ENCODE measurements around the gene ATP8B4.

Gene ATP8B4

DNA sequence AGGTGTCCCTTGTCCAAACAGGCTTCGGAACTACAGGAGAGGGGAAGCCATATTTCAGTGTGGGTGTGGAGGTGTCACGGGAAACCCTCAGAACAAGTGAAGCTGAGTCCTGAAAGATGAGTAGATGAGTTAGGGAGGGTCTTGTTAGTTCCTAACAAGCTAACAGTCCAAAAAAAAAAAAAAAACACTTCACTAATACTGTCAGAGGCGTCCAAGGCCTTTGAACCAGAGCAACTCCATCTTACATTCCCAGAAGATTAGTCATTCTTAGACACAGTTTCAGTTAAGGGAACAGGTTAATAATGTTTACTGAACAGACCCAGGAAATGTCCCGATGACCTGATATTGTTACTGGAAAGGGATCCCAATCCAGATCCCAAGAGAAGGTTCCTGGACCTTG is 7.0 kb upstream of the ATP8B4 start:
- Histone ChIP-seq H3K4me1 (ENCODE audit: insufficient read depth, poor library complexity, severe bottlenecking) (no peaks in the 10 kb centered on the region), H3K36me3 (ENCODE audit: low read depth) (no peaks in the 10 kb centered on the region), H3K9me3 (ENCODE audit: severe bottlenecking) (no peaks in the 10 kb centered on the region), H3K4me3 (ENCODE audit: severe bottlenecking) (no peak overlapping the region), H3K27ac (ENCODE audit: poor library complexity, severe bottlenecking) (no peak overlapping the region), H3K27me3 (ENCODE audit: insufficient read depth, poor library complexity, severe bottlenecking) (no peaks in the 10 kb centered on the region)
- TF ChIP-seq, protein P1, sequence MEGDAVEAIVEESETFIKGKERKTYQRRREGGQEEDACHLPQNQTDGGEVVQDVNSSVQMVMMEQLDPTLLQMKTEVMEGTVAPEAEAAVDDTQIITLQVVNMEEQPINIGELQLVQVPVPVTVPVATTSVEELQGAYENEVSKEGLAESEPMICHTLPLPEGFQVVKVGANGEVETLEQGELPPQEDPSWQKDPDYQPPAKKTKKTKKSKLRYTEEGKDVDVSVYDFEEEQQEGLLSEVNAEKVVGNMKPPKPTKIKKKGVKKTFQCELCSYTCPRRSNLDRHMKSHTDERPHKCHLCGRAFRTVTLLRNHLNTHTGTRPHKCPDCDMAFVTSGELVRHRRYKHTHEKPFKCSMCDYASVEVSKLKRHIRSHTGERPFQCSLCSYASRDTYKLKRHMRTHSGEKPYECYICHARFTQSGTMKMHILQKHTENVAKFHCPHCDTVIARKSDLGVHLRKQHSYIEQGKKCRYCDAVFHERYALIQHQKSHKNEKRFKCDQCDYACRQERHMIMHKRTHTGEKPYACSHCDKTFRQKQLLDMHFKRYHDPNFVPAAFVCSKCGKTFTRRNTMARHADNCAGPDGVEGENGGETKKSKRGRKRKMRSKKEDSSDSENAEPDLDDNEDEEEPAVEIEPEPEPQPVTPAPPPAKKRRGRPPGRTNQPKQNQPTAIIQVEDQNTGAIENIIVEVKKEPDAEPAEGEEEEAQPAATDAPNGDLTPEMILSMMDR (IDR thresholded peaks at IDR 0.05; ENCODE audit: poor library complexity, severe bottlenecking), result no peak
- DNase-seq (ENCODE audit: low spot score) (no peak), ATAC-seq (ENCODE audit: low read depth) (no peak)

DNA sequence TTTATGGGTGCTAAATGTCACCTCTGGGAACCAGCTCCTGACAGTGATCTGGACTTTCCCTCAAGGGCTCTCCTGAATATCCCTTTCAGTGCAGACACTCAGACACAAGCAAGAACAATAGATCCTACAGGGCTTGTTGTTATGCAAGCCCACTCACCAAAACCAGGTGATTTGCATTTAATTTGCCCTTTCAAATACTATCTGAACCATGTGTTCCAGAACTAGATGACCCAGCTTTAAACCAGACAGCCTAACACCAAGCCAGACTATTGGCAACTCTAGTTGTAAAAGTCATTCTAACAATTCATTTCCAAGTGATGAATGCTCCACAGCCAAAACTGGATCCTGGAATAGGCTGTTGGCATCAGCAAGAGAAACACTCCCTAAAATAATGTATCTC is 5.6 kb upstream of the ATP8B4 start:
- no peaks in the 10 kb centered on the region for H3K36me3 ChIP-seq (ENCODE audit: low read depth)
- ATAC-seq (ENCODE audit: low read depth) (no peak), DNase-seq (ENCODE audit: low spot score) (no peak)
- H3K4me1 ChIP-seq (ENCODE audit: insufficient read depth, poor library complexity, severe bottlenecking), result no peaks in the 10 kb centered on the region
- TF ChIP-seq, protein P1 (IDR thresholded peaks at IDR 0.05; ENCODE audit: poor library complexity, severe bottlenecking), result no peak
- H3K27me3 ChIP-seq (ENCODE audit: insufficient read depth, poor library complexity, severe bottlenecking), result no peaks in the 10 kb centered on the region
- H3K27ac ChIP-seq (ENCODE audit: poor library complexity, severe bottlenecking), result no peak overlapping the region
- H3K4me3 ChIP-seq (ENCODE audit: severe bottlenecking), result no peak overlapping the region
- no peaks in the 10 kb centered on the region for H3K9me3 ChIP-seq (ENCODE audit: severe bottlenecking)

DNA sequence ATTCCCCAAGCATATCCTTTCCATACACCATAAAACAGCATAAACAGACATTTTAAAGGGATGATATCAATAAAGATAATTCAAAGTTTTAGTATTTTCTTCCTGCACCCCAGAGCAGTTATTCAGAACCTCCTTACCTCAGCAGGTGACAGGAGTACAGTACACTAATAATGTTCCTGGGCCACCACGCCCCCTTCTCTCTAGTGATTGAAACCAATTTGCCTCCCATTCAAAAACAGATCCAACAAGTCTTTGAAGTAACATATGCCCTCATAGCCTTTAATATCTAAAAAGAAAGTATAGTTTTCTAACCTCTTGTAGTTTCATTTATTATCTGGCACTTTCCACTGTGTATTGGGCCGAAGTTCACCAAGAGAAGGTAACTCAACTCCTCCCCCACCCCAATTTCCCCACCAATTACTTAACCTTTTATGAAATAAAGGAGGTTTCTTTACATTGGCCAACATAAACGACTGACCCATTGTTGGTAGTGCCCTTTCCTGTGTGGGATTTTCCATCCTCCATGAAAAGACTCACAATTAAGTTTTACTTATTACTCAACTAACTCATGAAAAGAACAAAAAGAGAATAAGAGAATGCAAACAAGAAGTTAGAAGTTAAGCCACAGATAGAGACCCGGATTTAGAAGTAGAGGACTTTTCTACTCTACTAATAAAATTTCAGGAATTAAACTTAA is 5.0 kb upstream of the ATP8B4 start:
- ATAC-seq (ENCODE audit: low read depth) (no peak), DNase-seq (ENCODE audit: low spot score) (no peak)
- Histone ChIP-seq H3K4me1 (ENCODE audit: insufficient read depth, poor library complexity, severe bottlenecking) (no peaks in the 10 kb centered on the region), H3K9me3 (ENCODE audit: severe bottlenecking) (no peaks in the 10 kb centered on the region), H3K36me3 (ENCODE audit: low read depth) (no peaks in the 10 kb centered on the region), H3K27ac (ENCODE audit: poor library complexity, severe bottlenecking) (no peak overlapping the region), H3K27me3 (ENCODE audit: insufficient read depth, poor library complexity, severe bottlenecking) (no peaks in the 10 kb centered on the region), H3K4me3 (ENCODE audit: severe bottlenecking) (no peak overlapping the region)
- TF ChIP-seq, protein P1 (IDR thresholded peaks at IDR 0.05; ENCODE audit: poor library complexity, severe bottlenecking), result no peak

DNA sequence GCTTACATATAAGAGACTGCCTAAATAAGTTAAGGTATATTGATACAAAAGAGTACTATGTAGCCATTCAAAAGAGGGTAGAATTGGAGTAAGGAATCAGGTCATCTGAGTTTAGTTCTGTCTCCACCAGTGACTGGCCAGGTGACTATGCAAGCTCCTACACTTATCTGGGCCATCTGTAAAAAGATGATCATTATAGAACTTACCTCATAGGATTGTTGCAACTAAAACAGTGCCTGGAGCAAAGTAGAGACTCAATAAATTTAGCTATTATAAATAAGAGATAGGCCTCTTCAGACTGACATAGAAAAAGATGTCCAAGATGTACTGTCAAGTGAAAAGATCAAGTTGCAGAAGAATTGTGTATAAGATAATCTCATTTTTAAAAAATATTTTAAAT is 1.7 kb upstream of the ATP8B4 start:
- Histone ChIP-seq H3K9me3 (ENCODE audit: severe bottlenecking) (no peaks in the 10 kb centered on the region), H3K4me1 (ENCODE audit: insufficient read depth, poor library complexity, severe bottlenecking) (no peaks in the 10 kb centered on the region), H3K27ac (ENCODE audit: poor library complexity, severe bottlenecking) (no peak overlapping the region), H3K27me3 (ENCODE audit: insufficient read depth, poor library complexity, severe bottlenecking) (no peaks in the 10 kb centered on the region), H3K36me3 (ENCODE audit: low read depth) (no peaks in the 10 kb centered on the region), H3K4me3 (ENCODE audit: severe bottlenecking) (no peak overlapping the region)
- DNase-seq (ENCODE audit: low spot score) (no peak), ATAC-seq (ENCODE audit: low read depth) (no peak)
- TF ChIP-seq, protein P1 (IDR thresholded peaks at IDR 0.05; ENCODE audit: poor library complexity, severe bottlenecking), result no peak

DNA sequence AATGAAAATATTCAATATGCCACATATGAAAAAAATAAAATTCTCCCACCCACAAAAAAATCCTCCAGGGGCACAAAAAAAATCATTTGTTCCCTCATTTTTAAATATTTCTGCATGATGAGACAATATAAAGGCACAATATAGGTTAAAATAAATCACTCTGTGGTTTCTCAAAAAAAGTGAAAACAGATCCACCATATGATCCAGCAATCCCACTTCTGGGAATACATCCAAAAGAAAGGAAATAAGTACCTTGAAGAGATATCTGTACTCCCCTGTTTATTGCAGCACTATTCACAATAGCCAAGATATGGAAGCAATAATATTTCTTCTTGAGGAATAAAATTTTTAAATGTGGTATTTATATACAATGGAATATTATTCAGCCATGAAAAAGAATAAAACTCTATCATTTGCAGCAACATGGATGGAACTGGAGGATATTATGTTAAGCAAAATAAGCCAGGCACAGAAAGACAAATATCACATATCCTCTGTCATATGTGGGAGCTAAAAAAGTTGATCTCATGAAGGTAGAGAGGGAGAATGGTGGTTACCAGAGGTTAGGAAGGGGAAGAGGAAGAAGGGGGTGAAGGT is 1.5 kb downstream of the ATP8B4 start:
- no peaks in the 10 kb centered on the region for H3K36me3 ChIP-seq (ENCODE audit: low read depth)
- TF ChIP-seq, protein P1 (IDR thresholded peaks at IDR 0.05; ENCODE audit: poor library complexity, severe bottlenecking), result no peak
- DNase-seq (ENCODE audit: low spot score) (no peak), ATAC-seq (ENCODE audit: low read depth) (no peak)
- no peaks in the 10 kb centered on the region for H3K27me3 ChIP-seq (ENCODE audit: insufficient read depth, poor library complexity, severe bottlenecking)
- H3K27ac ChIP-seq (ENCODE audit: poor library complexity, severe bottlenecking), result no peak overlapping the region
- H3K9me3 ChIP-seq (ENCODE audit: severe bottlenecking), result no peaks in the 10 kb centered on the region
- no peaks in the 10 kb centered on the region for H3K4me1 ChIP-seq (ENCODE audit: insufficient read depth, poor library complexity, severe bottlenecking)
- no peak overlapping the region for H3K4me3 ChIP-seq (ENCODE audit: severe bottlenecking)
